Midbrain (tissue), 1 donor: ENCODE measurements around the gene TTL.
A peak's percentile ranks its signal among the peaks of the same experiment; 100 is the strongest.

ENCODE experiments used
- DNase-seq: peaks from one replicate; lab custom pipeline; 2025; lab: John Stamatoyannopoulos, UW

Gene TTL

GRCh38 chr2:112583497-112584133 is 101.7 kb downstream of the TTL start:
- no peak for DNase-seq

DNA sequence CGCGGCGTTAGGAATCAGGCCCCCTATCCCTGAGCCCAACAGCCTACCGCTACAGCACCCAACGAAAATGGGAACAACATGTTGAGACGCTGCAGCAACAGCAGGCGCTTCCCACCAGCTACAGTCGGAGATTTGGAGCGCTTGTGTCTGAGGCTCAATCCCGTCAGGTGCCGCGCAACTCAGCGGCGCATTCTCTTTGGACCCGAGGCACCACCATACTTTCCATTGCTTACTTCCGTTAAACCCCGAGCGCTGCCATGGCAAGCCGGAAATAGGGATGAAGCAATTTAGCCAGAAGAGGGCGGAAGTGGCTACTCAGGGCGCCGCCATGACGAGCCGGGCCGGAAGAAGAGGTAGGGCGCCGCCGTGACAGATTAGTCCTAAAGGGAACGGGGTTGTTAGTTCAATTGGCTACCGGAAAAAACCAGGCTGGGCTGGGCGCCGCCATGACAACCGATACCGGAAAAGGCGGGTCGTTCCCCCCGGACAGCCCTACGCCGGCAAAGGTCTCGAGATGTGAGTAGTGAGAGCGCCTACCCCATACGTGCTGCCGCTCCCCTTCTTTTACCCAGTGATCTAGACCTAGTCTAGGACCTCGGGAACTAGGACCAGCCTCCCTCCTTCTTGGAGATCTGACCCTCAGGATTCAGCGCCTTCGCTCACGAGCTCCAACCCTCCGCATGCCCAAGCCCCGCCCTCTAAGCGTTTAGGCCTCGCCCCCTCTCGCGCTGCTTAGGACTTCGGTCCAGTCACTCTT is 102.4 kb downstream of the TTL start, which contains the start of gene CHCHD5:
Gene CHCHD5 (plus strand): TSS at position 476 of the 757 bp plus-strand sequence. CDS start 39 bp downstream, at position 515.
- peak; percentile 95 for DNase-seq

DNA sequence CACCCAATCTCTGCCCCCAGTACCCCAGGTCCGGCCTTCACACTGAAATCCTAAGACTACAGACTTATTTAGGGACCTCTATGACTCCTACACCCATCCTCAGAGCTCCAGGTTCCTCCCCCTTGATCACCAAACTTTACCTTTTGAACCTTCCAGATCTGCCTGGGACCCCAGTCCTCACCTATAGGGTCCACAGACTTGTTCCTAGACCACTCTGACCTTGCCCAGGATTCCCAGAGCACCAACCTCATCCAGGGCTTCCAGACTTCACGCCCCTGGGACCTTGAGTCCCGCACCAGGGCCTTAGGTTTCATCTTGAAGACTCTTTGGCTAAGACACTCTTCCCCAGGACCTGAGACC is 102.9 kb downstream of the TTL start:
- DNase-seq = no peak

GRCh38 chr2:112585400-112585799 is 103.4 kb downstream of the TTL start:
- DNase-seq = no peak

GRCh38 chr2:112585873-112586464 is 104.0 kb downstream of the TTL start:
- DNase-seq = no peak

- DNase-seq = no peak
Measured at GRCh38 chr2:112588611-112589045, 106.7 kb downstream of the TTL start.
